Measurements from ENCODE around the gene PMEPA1.

DNA sequence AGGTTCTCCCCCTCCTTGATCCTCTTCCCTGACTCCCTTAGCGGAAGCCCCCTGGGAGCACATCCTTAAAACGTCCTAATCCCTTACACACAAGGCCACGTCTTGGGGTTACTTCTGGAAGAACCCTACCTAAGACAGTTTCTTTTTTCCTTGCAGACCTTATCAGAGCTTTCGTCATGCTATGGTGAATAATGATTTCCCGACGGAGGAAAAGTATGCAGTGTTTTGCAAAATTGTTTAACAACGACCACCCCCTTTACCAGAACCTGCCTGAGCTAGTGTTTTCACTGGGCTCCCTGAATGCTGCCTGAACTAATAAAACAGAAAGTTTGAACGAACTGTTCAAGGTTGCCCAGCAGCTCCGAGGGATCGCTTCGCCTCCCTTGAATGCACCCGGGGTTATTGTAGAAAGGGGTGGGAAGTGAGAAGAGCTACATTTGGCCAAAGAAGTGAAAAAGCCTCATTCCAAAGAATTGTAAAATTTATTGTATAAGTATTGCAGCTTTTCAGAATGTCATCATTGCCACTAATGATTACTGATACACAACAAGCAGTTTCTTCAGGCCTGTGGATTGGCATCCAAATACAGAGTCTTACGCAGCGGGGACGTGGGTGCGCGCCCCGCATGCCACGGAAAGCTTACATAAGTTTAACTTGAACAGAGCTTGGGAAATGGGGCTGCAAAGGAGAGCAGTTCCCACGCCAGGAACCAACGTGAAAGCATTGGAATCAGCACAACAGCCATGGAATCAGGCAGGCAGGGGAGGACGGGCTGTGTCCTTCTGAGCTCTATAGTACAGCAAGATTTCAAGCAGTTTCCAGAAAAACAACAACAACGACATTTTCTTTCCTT lies 61.7 kb downstream of the PMEPA1 start:
- TF ChIP-seq, protein P1, sequence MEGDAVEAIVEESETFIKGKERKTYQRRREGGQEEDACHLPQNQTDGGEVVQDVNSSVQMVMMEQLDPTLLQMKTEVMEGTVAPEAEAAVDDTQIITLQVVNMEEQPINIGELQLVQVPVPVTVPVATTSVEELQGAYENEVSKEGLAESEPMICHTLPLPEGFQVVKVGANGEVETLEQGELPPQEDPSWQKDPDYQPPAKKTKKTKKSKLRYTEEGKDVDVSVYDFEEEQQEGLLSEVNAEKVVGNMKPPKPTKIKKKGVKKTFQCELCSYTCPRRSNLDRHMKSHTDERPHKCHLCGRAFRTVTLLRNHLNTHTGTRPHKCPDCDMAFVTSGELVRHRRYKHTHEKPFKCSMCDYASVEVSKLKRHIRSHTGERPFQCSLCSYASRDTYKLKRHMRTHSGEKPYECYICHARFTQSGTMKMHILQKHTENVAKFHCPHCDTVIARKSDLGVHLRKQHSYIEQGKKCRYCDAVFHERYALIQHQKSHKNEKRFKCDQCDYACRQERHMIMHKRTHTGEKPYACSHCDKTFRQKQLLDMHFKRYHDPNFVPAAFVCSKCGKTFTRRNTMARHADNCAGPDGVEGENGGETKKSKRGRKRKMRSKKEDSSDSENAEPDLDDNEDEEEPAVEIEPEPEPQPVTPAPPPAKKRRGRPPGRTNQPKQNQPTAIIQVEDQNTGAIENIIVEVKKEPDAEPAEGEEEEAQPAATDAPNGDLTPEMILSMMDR (IDR thresholded peaks at IDR 0.05): no peak
- TF ChIP-seq POLR2A (IDR thresholded peaks at IDR 0.05) (no peak), EP300 (IDR thresholded peaks at IDR 0.05) (no peak), POLR2AphosphoS5 (IDR thresholded peaks at IDR 0.05) (no peak)
